Fibroblast of pulmonary artery (primary cell): Measurements from ENCODE around the gene AP3B1.
A peak's percentile ranks its signal among the peaks of the same experiment; 100 is the strongest.

Experiments used
- DNase-seq: peaks from one replicate; pipeline ENCODE4 v3.0.0-alpha.2; 2010; ENCODE audit warnings: low read depth
- H3K4me3 ChIP-seq: replicated peaks from 2 replicates; pipeline ENCODE4 v1.5.1; 2011; ENCODE audit warnings: low read depth, mild to moderate bottlenecking, control low read depth, low read length, moderate library complexity
- TF ChIP-seq, protein P1 (sequence below): IDR thresholded peaks from 2 replicates; pipeline ENCODE4 v1.5.1; 2011; ENCODE audit warnings: mild to moderate bottlenecking, control low read depth, low read length, inconsistent platforms; ENCODE audit errors: missing control alignments

Gene AP3B1

DNA sequence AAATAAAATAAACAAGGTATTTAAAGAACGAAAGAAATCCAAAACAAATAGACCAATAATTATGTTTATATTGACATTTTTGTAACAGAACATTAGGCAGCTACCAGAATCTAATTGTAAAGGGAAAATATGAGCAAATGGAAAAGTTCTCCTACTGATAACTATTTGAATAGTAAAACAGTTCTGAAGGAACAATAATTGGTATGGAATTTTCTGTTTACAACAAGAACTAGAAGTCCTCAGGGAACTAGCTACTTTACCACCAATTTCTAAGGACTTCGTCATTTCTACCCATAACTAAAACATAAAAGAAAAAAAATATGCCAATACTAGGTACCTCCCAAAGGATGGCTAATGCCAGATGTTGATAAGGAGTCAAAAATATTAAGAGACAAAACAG lies 58.5 kb downstream of the AP3B1 start:
- DNase-seq = no peak
- no peak overlapping the region for H3K4me3 ChIP-seq
- TF ChIP-seq, protein P1, sequence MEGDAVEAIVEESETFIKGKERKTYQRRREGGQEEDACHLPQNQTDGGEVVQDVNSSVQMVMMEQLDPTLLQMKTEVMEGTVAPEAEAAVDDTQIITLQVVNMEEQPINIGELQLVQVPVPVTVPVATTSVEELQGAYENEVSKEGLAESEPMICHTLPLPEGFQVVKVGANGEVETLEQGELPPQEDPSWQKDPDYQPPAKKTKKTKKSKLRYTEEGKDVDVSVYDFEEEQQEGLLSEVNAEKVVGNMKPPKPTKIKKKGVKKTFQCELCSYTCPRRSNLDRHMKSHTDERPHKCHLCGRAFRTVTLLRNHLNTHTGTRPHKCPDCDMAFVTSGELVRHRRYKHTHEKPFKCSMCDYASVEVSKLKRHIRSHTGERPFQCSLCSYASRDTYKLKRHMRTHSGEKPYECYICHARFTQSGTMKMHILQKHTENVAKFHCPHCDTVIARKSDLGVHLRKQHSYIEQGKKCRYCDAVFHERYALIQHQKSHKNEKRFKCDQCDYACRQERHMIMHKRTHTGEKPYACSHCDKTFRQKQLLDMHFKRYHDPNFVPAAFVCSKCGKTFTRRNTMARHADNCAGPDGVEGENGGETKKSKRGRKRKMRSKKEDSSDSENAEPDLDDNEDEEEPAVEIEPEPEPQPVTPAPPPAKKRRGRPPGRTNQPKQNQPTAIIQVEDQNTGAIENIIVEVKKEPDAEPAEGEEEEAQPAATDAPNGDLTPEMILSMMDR = no peak

DNA sequence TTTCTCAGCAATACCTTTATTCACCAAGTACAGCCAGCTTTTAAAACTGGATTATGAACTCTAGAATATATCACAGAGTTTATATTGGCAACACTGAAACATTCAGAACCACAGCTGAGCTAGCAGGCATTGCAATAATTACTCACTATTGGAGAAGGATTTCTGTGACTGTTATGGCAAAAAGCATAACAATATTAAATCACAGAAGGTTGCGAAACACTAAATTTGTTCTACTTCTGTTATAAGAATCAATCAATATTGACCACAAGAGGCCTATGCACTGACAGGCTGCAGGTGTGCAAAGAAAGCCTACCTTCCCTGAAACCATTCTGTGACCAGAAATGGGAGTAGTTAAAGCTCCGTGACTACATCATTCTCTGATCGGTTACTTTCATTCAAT lies 59.2 kb downstream of the AP3B1 start:
- peak; percentile 25 for DNase-seq
- TF ChIP-seq, protein P1 = no peak
- H3K4me3 ChIP-seq = no peak overlapping the region

DNA sequence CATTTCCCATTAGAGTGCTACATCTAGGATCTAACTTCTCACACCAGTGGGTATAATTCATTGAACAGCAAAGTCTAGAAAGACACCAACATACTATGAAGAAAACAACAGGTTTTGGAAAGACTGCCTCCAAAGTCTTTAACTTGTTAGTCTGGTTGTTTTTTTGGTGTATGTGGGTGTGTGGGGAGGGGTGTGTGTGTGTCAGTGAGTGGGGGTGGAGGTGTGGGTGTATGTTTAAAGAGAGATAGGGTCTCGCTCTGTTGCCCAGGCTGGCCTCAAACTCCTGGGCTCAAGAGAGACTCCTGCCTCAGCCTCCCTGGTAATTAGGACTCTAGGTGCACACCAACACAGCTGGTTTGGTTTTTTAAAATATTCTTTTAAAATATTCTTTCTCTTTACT lies 59.7 kb downstream of the AP3B1 start:
- H3K4me3 ChIP-seq = no peak overlapping the region
- TF ChIP-seq, protein P1 = no peak
- no peak for DNase-seq

DNA sequence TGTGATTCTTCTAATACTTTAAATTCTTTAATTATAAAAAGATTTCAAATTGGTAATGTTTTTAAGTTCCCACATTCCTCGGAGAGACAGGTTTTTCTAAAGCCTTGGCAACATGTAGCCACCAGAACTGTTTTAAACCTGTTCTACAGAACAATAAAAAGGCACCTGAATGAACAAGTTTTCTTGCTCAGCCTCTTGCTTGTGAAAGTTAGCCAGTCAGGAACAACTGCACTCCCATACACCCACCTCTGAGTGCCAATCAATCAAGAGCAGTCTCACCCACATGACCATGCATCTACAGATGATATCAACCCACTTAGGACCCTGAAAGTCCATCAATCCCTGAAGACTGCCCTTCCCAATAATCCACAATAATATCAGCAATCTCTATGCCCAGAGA lies 62.3 kb downstream of the AP3B1 start:
- TF ChIP-seq, protein P1 = no peak
- no peak overlapping the region for H3K4me3 ChIP-seq
- no peak for DNase-seq

DNA sequence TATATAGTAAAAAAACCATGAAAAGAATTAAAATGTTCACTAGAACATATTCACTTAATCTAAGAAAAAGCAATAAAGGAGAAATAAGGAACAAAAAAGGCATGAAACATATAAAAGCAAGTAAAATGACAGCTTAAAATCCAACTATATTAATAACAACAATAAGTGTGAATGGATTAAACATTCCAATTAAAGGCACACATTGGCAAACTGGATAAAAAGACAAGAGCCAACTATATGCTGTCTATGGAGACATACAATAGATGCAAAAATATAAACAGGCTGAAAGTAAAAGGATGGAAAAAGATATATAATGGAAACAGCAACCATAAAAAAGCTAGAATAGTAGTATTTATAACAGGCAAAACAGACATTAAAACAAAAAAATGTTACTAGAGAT lies 70.1 kb downstream of the AP3B1 start:
- H3K4me3 ChIP-seq = no peak overlapping the region
- TF ChIP-seq, protein P1 = no peak
- no peak for DNase-seq

DNA sequence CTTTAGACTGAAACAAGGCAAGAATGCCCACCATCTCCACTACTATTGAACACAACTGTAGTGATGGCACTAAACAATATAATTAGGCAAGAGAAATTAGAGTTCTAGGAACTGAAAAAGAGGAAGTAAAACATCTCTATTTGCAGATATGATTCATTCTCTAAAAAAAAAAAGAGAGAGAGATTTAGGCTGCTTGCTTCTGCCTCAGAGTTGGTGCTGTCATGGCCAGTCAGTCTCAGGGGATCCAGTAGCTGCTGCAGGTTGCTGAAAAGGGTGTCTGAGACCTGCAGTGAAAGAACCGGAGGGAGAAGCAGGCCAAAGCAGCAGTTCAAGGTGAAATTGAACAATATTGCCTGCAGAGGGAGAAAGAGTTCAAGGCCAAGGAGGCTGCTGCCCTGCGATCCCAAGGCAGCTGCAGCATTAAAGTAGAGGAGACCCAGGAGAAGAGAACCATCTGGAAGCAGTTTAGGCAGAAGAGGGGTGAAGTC lies 72.5 kb downstream of the AP3B1 start:
- H3K4me3 ChIP-seq = no peak overlapping the region
- TF ChIP-seq, protein P1 = peak; percentile 25
- peak; percentile 34 for DNase-seq

DNA sequence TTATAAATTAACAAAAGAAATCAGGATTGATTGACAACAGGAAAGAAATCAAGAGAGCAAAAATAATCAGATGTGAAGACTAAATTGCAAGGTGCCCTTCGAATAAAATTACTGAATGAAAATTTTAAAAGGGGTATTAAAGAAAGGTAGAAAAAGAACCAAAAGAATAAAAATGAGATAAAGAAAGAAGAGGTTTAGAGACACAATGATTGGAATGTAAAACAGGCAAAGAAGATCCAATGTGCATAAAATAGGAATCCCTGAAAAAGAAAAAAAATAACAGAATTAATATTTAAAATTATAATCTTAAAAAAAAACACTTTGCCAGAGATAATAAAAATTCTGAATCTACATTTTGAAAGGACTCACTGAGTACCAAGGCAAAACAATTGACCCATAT lies 73.0 kb downstream of the AP3B1 start:
- H3K4me3 ChIP-seq = no peak overlapping the region
- no peak for DNase-seq
- TF ChIP-seq, protein P1 = no peak
